ENCODE results near the gene LMO1. TPM values are rescaled to one million over a fixed set of nuclear protein-coding genes. Genes with fewer than 3 reads are reported as not detected.

The LMO1 gene
- total RNA-seq, 2 experiments from 2014 or later = not detected

DNA sequence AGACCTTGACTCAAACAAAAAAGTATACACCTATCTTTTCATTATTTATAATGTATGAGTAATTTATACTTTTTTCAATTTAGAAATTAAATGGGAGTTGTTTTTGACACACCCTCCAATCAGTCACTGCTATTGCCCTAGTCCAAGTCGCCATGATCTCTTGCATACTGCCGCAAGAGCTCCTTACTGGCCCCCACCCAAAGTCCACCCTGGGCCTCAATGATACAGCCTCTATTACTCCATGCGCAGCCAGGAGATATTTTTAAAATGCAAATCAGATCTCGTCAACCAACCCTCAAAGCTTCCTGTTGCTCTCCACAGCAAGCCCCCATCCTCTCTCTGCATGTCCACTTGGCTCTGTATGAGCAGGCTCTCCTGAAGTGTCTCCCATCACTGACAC lies 12.8 kb upstream of the LMO1 start:
- Histone ChIP-seq H3K4me1 (ENCODE audit: insufficient read depth, low read length) (no peaks in the 10 kb centered on the region), H3K4me3 (ENCODE audit: low read length) (no peak overlapping the region), H3K27ac (ENCODE audit: low read depth in 1 of 2, low read length in 2 of 2) (no peak overlapping the region), H3K9me3 (ENCODE audit: control insufficient read depth in 1 of 2, insufficient read depth in 1 of 2, low read length in 2 of 2) (no peaks in the 10 kb centered on the region), H3K27me3 (ENCODE audit: control insufficient read depth in 1 of 2, insufficient read depth in 2 of 2, low read length in 2 of 2) (peaks cover 0 to 18% of the 10 kb centered on the region in 2 experiments), H3K36me3 (ENCODE audit: insufficient read depth, low read length) (no peaks in the 10 kb centered on the region)
- Mint-ChIP-seq H3K27ac (no peak overlapping the region), H3K36me3 (ENCODE audit: low read depth) (no peaks in the 10 kb centered on the region), H3K27me3 (peaks cover 19% of the 10 kb centered on the region), H3K4me1 (ENCODE audit: low read depth) (no peaks in the 10 kb centered on the region), H3K4me3 (no peak overlapping the region), H3K9me3 (no peaks in the 10 kb centered on the region)
- TF ChIP-seq CTCF (IDR thresholded peaks at IDR 0.05) = no peak
- CTCF ChIA-PET = no interaction called here
- no peak for ATAC-seq (ENCODE audit: poor library complexity)
- no peak for DNase-seq
- POLR2A ChIA-PET = no interaction called here
- intact Hi-C loops (cut with DNase I, micrococcal nuclease) = no loop called here

- intact Hi-C loops (cut with DNase I, micrococcal nuclease) = no loop called here
- H3K36me3 ChIP-seq (ENCODE audit: insufficient read depth, low read length) = no peaks in the 10 kb centered on the region
- H3K9me3 ChIP-seq (ENCODE audit: control insufficient read depth in 1 of 2, insufficient read depth in 1 of 2, low read length in 2 of 2) = no peaks in the 10 kb centered on the region
- no peak overlapping the region for H3K4me3 Mint-ChIP-seq
- no peak overlapping the region for H3K4me3 ChIP-seq (ENCODE audit: low read length)
- DNase-seq (no peak), ATAC-seq (ENCODE audit: poor library complexity) (no peak)
- no peak overlapping the region for H3K27ac ChIP-seq (ENCODE audit: low read depth in 1 of 2, low read length in 2 of 2)
- peaks cover 4% of the 10 kb centered on the region for H3K4me1 ChIP-seq (ENCODE audit: insufficient read depth, low read length)
- POLR2A ChIA-PET = no interaction called here
- H3K9me3 Mint-ChIP-seq = no peaks in the 10 kb centered on the region
- no peak for TF ChIP-seq CTCF (IDR thresholded peaks at IDR 0.05)
- H3K27me3 Mint-ChIP-seq = peaks cover 45% of the 10 kb centered on the region
- CTCF ChIA-PET = no interaction called here
- H3K27me3 ChIP-seq (ENCODE audit: control insufficient read depth in 1 of 2, insufficient read depth in 2 of 2, low read length in 2 of 2) = peaks cover 16 to 44% of the 10 kb centered on the region in 2 experiments
- H3K27ac Mint-ChIP-seq = no peak overlapping the region
- no peaks in the 10 kb centered on the region for H3K36me3 Mint-ChIP-seq (ENCODE audit: low read depth)
- H3K4me1 Mint-ChIP-seq (ENCODE audit: low read depth) = no peaks in the 10 kb centered on the region
These were observed 9.6 kb upstream of the LMO1 start for GRCh38 chr11:8273287-8273686.

DNA sequence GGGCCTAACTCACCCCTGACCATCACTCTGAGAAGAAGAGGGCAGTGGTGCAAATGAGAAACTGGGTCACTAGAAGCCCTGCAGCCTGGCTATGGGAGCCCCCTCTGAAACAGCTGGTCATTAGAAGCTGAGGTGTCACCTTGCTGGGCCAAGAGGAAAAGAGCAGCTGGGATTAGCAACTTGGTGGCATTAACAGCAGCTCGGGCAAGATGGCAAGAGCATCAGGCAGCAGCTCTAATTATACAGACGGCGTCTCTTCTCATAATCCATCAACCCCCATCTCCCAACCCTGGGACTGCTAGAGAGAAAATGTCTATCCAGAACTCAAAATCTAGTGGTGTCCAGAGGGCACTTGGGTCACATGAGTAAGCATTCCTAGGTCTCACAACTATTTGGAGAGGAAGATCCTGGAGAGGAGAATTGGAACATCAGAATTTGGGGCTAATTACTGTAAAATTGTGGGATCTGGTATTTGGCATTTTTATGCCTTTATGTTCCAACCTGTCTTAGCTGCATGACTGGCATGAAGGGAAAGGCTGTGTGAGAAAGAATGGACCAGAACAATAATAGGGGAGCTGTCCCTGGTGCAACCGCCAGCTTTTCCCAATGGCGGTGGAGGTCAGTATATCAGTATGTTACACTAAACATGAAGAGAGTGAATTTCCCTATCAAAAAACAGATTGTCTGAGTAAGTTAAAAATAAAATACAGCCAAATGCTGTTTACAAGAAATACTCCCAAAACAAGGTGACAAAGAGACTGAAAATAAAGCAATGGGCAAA lies 7.6 kb upstream of the LMO1 start:
- no peak for TF ChIP-seq CTCF (IDR thresholded peaks at IDR 0.05)
- POLR2A ChIA-PET = no interaction called here
- Histone ChIP-seq H3K4me1 (ENCODE audit: insufficient read depth, low read length) (peaks cover 9% of the 10 kb centered on the region), H3K27me3 (ENCODE audit: control insufficient read depth in 1 of 2, insufficient read depth in 2 of 2, low read length in 2 of 2) (peaks cover 33 to 61% of the 10 kb centered on the region in 2 experiments), H3K4me3 (ENCODE audit: low read length) (no peak overlapping the region), H3K27ac (ENCODE audit: low read depth in 1 of 2, low read length in 2 of 2) (no peak overlapping the region), H3K36me3 (ENCODE audit: insufficient read depth, low read length) (no peaks in the 10 kb centered on the region), H3K9me3 (ENCODE audit: control insufficient read depth in 1 of 2, insufficient read depth in 1 of 2, low read length in 2 of 2) (no peaks in the 10 kb centered on the region)
- peaks cover 58% of the 10 kb centered on the region for H3K27me3 Mint-ChIP-seq
- CTCF ChIA-PET = no interaction called here
- ATAC-seq (ENCODE audit: poor library complexity) (no peak), DNase-seq (peak in 1 of 14 experiments; percentile 6)
- no peaks in the 10 kb centered on the region for H3K4me1 Mint-ChIP-seq (ENCODE audit: low read depth)
- H3K36me3 Mint-ChIP-seq (ENCODE audit: low read depth) = no peaks in the 10 kb centered on the region
- no peak overlapping the region for H3K27ac Mint-ChIP-seq
- H3K9me3 Mint-ChIP-seq = no peaks in the 10 kb centered on the region
- H3K4me3 Mint-ChIP-seq = no peak overlapping the region
- intact Hi-C loops (cut with DNase I, micrococcal nuclease) = no loop called here
